HCT116 (cell line): ENCODE measurements around the gene WBP1L. TPM values are rescaled to one million over a fixed set of nuclear protein-coding genes. Genes with fewer than 3 reads are reported as not detected.

Experiments used
- ATAC-seq: fragments of 200-7000 bp; cut with Tn5 transposase; 2 replicates; pipeline ENCODE4 v1.9.1; 2020; ENCODE audit warnings: mild to moderate bottlenecking, moderate library complexity
- BruUV-seq: library from RNA; stranded (reverse); fragments of 400-500 nt; replicated peaks from 2 replicates; lab custom pipeline; 2021; lab: Mats Ljungman, UMichigan
- CTCF ChIA-PET: fragments of 300-600 bp; sonication (Branson Sonifier 250); formaldehyde crosslinking; loops from one replicate; lab custom pipeline; 2021; ENCODE audit warnings: antibody characterized with exemption; lab: Charles Lee
- POLR2A ChIA-PET: fragments of 300-600, 350-600 bp; sonication (Branson Sonifier 250); formaldehyde crosslinking; loops from one replicate; lab custom pipeline; 2021; ENCODE audit warnings: antibody characterized with exemption; lab: Charles Lee
- RAD21 ChIA-PET, 2 experiments: fragments of 300-600 bp; sonication (Branson Sonifier 250); formaldehyde crosslinking; loops; one replicate each; lab custom pipeline; 2023; ENCODE audit warnings: low total read pairs in 2 of 2; ENCODE audit not compliant: uncharacterized antibody in 2 of 2, unreplicated experiment in 2 of 2, low non-redundant PET in 1 of 2; lab: Charles Lee
- DNase-seq: peaks from one replicate; pipeline ENCODE4 v3.0.0-alpha.2; 2010; ENCODE audit warnings: low read depth, low spot score
- H2AFZ ChIP-seq: fragments of 200-600 bp; shearing (Covaris generic), sonication (generic); 2 replicates; pipeline ENCODE4 v1.6.1; 2017; ENCODE audit warnings: low read depth, mixed run types, mixed read lengths, antibody characterized with exemption, low read length; ENCODE audit not compliant: poor library complexity, severe bottlenecking
- H3K27ac ChIP-seq: 2 replicates; pipeline ENCODE4 v1.5.1; 2012; ENCODE audit warnings: low read depth, low read length
- H3K27me3 ChIP-seq: fragments of 200-600 bp; sonication (generic); 2 replicates; pipeline ENCODE4 v1.6.1; 2016; ENCODE audit warnings: mixed run types, low read length, mixed read lengths; ENCODE audit not compliant: insufficient read depth
- H3K36me3 ChIP-seq, 2 experiments: fragments of 200-500 bp in 1 of 2; fragments of 200-600 bp in 1 of 2; sonication (Bioruptor generic) in 1 of 2; sonication (generic) in 1 of 2; 2 replicates each; pipeline versions ENCODE4 v1.5.1 to v1.6.1; 2014 to 2016; ENCODE audit warnings: low read length in 2 of 2, inconsistent platforms in 1 of 2, mixed read lengths in 1 of 2, mixed run types in 1 of 2; ENCODE audit not compliant: insufficient read depth in 2 of 2, control insufficient read depth in 1 of 2
- H3K4me1 ChIP-seq, 2 experiments: fragments of 200-600 bp in 1 of 2; sonication (generic) in 1 of 2; 2 replicates each; pipeline versions ENCODE4 v1.5.1 to v1.6.1; 2012 to 2017; ENCODE audit warnings: low read length in 2 of 2, inconsistent platforms in 1 of 2, mild to moderate bottlenecking in 1 of 2, mixed read lengths in 1 of 2, mixed run types in 1 of 2, moderate library complexity in 1 of 2; ENCODE audit not compliant: insufficient read depth in 2 of 2, control insufficient read depth in 1 of 2
- H3K4me2 ChIP-seq: fragments of 200-600 bp; sonication (generic); 2 replicates; pipeline ENCODE4 v1.6.1; 2017; ENCODE audit warnings: mixed run types, low read length, mixed read lengths
- H3K4me3 ChIP-seq, 2 experiments: fragments of 200-600 bp in 1 of 2; sonication (generic) in 1 of 2; replicated peaks in 1 of 2; 2 replicates each; pipeline ENCODE4 v1.5.1; 2011 to 2016; ENCODE audit warnings: low read length in 2 of 2, control low read depth in 1 of 2, low read depth in 1 of 2, mild to moderate bottlenecking in 1 of 2, mixed read lengths in 1 of 2, mixed run types in 1 of 2
- H3K79me2 ChIP-seq: fragments of 200-600 bp; sonication (generic); 2 replicates; pipeline ENCODE4 v1.6.1; 2017; ENCODE audit warnings: mild to moderate bottlenecking, mixed run types, low read length, moderate library complexity, mixed read lengths; ENCODE audit not compliant: insufficient read depth
- H3K9ac ChIP-seq: fragments of 200-600 bp; sonication (generic); 2 replicates; pipeline ENCODE4 v1.6.1; 2016; ENCODE audit warnings: low read length, mixed read lengths
- H3K9me2 ChIP-seq: fragments of 200-600 bp; sonication (generic), shearing (Covaris generic); 2 replicates; pipeline ENCODE4 v1.6.1; 2017; ENCODE audit warnings: mixed run types, mild to moderate bottlenecking, moderate library complexity; ENCODE audit not compliant: insufficient read depth
- H3K9me3 ChIP-seq, 2 experiments: fragments of 200-500 bp in 1 of 2; fragments of 200-600 bp in 1 of 2; sonication (Bioruptor generic) in 1 of 2; sonication (generic) in 1 of 2; 2 replicates each; pipeline ENCODE4 v1.6.1; 2014 to 2017; ENCODE audit warnings: low read length in 2 of 2, mixed read lengths in 2 of 2, inconsistent platforms in 1 of 2, low read depth in 1 of 2, mild to moderate bottlenecking in 1 of 2, mixed run types in 1 of 2, moderate library complexity in 1 of 2; ENCODE audit not compliant: control insufficient read depth in 1 of 2, insufficient read depth in 1 of 2
- H4K20me1 ChIP-seq: fragments of 200-600 bp; sonication (generic), shearing (Covaris generic); 2 replicates; pipeline ENCODE4 v1.6.1; 2017; ENCODE audit warnings: mixed run types, mild to moderate bottlenecking, moderate library complexity; ENCODE audit not compliant: insufficient read depth
- ATF3 ChIP-seq: IDR thresholded peaks from 2 replicates; pipeline ENCODE4 v1.6.1; 2012
- CBX3 ChIP-seq: IDR thresholded peaks from 2 replicates; pipeline ENCODE4 v1.6.1; 2012; ENCODE audit warnings: low read depth
- EGR1 ChIP-seq: IDR thresholded peaks from 2 replicates; pipeline ENCODE4 v1.6.1; 2012; ENCODE audit warnings: low read depth
- ELF1 ChIP-seq: IDR thresholded peaks from 2 replicates; pipeline ENCODE4 v1.6.1; 2012; ENCODE audit warnings: low read depth, borderline replicate concordance
- EZH2 ChIP-seq: fragments of 200-600 bp; sonication (generic); IDR thresholded peaks from 2 replicates; pipeline ENCODE4 v1.6.1; 2017; ENCODE audit warnings: antibody characterized with exemption, mixed run types
- POLR2AphosphoS5 ChIP-seq: IDR thresholded peaks from 2 replicates; pipeline ENCODE4 v1.6.1; 2011; ENCODE audit warnings: mild to moderate bottlenecking, low read depth, low read length, moderate library complexity
- RAD21 ChIP-seq: IDR thresholded peaks from 2 replicates; pipeline ENCODE4 v1.6.1; 2012; ENCODE audit warnings: low read depth, mild to moderate bottlenecking
- SIN3A ChIP-seq: IDR thresholded peaks from 2 replicates; pipeline ENCODE4 v1.6.1; 2012; ENCODE audit warnings: low read depth
- SP1 ChIP-seq: IDR thresholded peaks from 2 replicates; pipeline ENCODE4 v1.6.1; 2012; ENCODE audit warnings: low read depth
- TCF7L2 ChIP-seq: IDR thresholded peaks from 2 replicates; pipeline ENCODE4 v1.7.0; 2011; ENCODE audit warnings: borderline replicate concordance, inconsistent platforms; ENCODE audit not compliant: insufficient read depth, insufficient read length; ENCODE audit errors: extremely low read depth
- ZBTB33 ChIP-seq: IDR thresholded peaks from 2 replicates; pipeline ENCODE4 v1.6.1; 2011; ENCODE audit warnings: mild to moderate bottlenecking, low read length, moderate library complexity; ENCODE audit not compliant: insufficient replicate concordance; ENCODE audit errors: extremely low read depth
- intact Hi-C: fragments of 100-400 bp; cut with micrococcal nuclease; formaldehyde crosslinking; loops from 2 replicates; pipeline ENCODE4 v1.10.0; 2022
- total RNA-seq: library from RNA; stranded (reverse); gene quantifications from one replicate; pipeline ENCODE4 v1.2.1, GENCODE V29; 2021; ENCODE audit not compliant: unreplicated experiment

The WBP1L gene
- total RNA-seq, 1 experiment from 2014 or later = 25.2 TPM

DNA sequence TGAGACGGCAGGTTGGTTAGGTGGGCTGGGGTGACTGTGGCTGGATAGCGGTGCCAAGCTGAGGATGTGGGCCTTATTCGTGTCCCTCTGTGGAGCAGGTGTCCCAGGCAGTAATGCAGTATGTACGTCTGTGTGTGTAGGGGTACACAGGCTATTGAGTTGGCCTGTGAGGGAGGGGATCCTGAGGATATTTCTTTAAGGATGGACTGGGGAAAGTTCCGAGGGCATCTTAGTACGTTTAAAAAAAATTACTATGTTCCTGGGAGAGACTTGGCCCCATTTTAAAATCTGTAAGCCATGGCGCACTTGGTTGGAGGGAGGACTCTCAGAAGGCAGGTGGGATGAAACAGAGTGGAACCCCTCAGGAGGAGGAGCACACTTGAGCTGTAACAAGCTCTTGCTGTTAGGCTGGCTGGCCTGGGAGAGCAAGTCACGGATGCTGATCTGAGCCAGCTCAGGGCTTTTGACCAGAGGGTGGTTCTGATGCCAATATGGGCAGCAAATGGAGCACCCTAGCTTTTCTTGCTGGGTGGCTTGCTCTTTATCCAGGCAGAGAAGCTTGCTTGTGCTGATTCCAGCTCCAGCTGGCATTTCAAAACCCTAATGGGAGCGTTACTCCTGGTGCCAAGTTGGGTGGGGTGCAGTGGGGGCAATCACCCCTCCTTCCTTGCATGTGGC lies 765 bp downstream of the WBP1L start:
- peaks cover 3 to 14% of the 10 kb centered on the region in 2 experiments; a peak in 3 of 4 replicates for H3K4me1 ChIP-seq
- H3K4me3 ChIP-seq = peak overlapping the region; percentile 79 to 90
- ChIA-PET CTCF (interaction anchor here (1.6 kb wide), 1 partner anchor 157 kb away, joined by 3 read pairs; no protein-coding TSS in a partner anchor), POLR2A (interaction anchor here (0.8 to 1.3 kb wide), 2 partner anchors 19 to 30 kb away, joined by 3 read pairs; partner anchors contain the start of genes ARL3 and SFXN2), RAD21 (no interaction called here)
- H3K27me3 ChIP-seq = no peaks in the 10 kb centered on the region
- DNase-seq (no peak), ATAC-seq (peak; percentile 16)
- no peaks in the 10 kb centered on the region for H3K9me3 ChIP-seq
- H4K20me1 ChIP-seq = no peaks in the 10 kb centered on the region
- H3K36me3 ChIP-seq = no peaks in the 10 kb centered on the region
- peaks cover 24% of the 10 kb centered on the region for H3K79me2 ChIP-seq
- no peak for TF ChIP-seq SP1
- TF ChIP-seq CBX3 = no peak
- no peak for TF ChIP-seq EGR1
- no peak overlapping the region for H2AFZ ChIP-seq
- BruUV-seq = no TSS peak
- peak overlapping the region; percentile 72 for H3K9ac ChIP-seq
- H3K4me2 ChIP-seq = peak overlapping the region; percentile 91
- intact Hi-C loops = no loop called here
- H3K9me2 ChIP-seq = peaks cover 8% of the 10 kb centered on the region; the same call in 1 of the 2 replicates
- H3K27ac ChIP-seq = peak overlapping the region; percentile 61

DNA sequence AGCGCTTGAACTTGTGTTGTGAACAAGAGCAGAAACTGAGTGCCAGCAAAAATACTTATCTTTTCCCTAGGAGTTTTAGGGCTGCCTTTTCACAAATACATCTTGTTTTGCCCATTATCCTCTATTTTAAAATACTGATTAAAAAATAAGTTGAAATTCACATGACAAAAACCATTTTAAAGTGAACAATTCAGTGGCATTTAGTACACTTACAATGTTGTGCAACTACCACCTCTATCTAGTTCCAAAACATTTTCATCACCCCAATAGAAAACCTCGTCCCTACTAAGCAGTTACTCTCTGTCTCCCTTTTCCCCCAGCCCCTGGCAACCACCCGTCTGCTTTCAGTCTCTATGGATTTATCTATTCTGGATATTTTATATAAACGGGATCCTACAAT lies 1.4 kb downstream of the WBP1L start:
- Histone ChIP-seq H3K9ac (no peak overlapping the region), H4K20me1 (no peaks in the 10 kb centered on the region), H2AFZ (no peak overlapping the region), H3K4me3 (peak overlapping the region; percentile 79 to 90), H3K27me3 (no peaks in the 10 kb centered on the region), H3K9me2 (peaks cover 8% of the 10 kb centered on the region; the same call in 1 of the 2 replicates), H3K4me1 (peaks cover 3 to 14% of the 10 kb centered on the region in 2 experiments; a peak in 3 of 4 replicates), H3K4me2 (peak overlapping the region; percentile 91), H3K79me2 (peaks cover 24% of the 10 kb centered on the region), H3K36me3 (no peaks in the 10 kb centered on the region), H3K27ac (no peak overlapping the region), H3K9me3 (no peaks in the 10 kb centered on the region)
- no TSS peak for BruUV-seq
- ChIA-PET RAD21 (no interaction called here), CTCF (interaction anchor here (1.6 kb wide), 1 partner anchor 156 kb away, joined by 3 read pairs; no protein-coding TSS in a partner anchor), POLR2A (no interaction called here)
- intact Hi-C loops = no loop called here
- ATAC-seq (no peak), DNase-seq (no peak)
- TF ChIP-seq ATF3 = no peak
- no peak for TF ChIP-seq SIN3A
- TF ChIP-seq ZBTB33 = no peak
- TF ChIP-seq TCF7L2 = no peak
- no peak for TF ChIP-seq RAD21
- TF ChIP-seq ELF1 = no peak
- no peak for TF ChIP-seq EZH2
- no peak for TF ChIP-seq POLR2AphosphoS5
